Measurements from ENCODE around the gene MPRIP. TPM values are rescaled to one million over a fixed set of nuclear protein-coding genes. Genes with fewer than 3 reads are reported as not detected.

Gene MPRIP
- total RNA-seq, 4 donors from 2014 or later: 122 to 207 (median 145) TPM

DNA sequence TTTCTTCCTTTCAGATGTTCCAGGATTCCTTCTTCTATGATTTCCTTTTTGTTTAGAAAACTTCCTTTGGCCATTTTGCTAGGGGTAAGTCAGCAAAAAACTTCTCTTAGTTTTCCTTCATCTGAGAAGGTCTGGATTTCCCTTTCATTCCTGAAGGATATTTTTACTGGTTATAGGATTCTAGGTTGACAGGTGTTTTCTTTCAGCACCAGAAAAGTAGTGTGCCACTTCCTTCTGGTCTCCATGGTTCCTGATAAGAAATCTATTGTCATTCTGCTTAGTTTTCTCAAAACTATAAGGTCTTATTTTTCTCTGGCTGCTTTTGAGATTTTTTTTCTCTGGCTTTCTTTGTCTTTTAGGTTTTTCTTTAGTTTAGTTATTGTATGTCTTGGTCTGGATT is 27.6 kb downstream of the MPRIP start:
- Histone ChIP-seq H3K27me3 (no peaks in the 10 kb centered on the region), H3K36me3 (peaks cover 7% of the 10 kb centered on the region), H3K4me3 (no peak overlapping the region), H3K9me3 (no peaks in the 10 kb centered on the region), H3K27ac (no peak overlapping the region), H3K4me1 (peaks cover 40% of the 10 kb centered on the region)
- DNase-seq (ENCODE audit: low spot score in 2 of 2): no peak
- no peak for TF ChIP-seq POLR2AphosphoS5 (IDR thresholded peaks at IDR 0.05)
- no peak for TF ChIP-seq POLR2A (IDR thresholded peaks at IDR 0.05)
- TF ChIP-seq EP300 (IDR thresholded peaks at IDR 0.05): no peak
- no peak for TF ChIP-seq CTCF (IDR thresholded peaks at IDR 0.05)

DNA sequence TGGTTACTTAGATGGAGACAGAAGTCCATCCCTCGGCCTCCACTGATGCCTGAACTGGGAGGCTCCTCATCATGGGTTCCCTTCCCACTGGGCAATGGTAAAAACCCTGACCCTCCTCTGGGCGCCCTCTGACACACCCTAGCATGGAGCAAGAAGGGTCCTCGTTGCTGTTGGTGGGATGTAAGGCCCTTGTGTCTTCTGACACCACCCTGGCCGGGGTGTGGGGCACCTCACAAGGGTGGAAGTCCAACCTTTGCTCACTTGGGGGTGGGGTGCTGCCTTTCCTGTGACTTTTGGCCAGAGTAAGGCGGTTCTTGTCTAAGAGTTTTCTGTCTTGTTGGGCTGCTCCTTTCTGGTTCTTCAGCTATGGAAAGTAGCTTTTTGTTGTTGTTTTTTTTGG is 28.7 kb downstream of the MPRIP start:
- 68% methylated on average over 4 of the region's 5 CpGs for WGBS
- H3K27me3 ChIP-seq: no peaks in the 10 kb centered on the region
- no peaks in the 10 kb centered on the region for H3K9me3 ChIP-seq
- peaks cover 7% of the 10 kb centered on the region for H3K36me3 ChIP-seq
- H3K27ac ChIP-seq: no peak overlapping the region
- H3K4me1 ChIP-seq: peaks cover 51% of the 10 kb centered on the region
- H3K4me3 ChIP-seq: no peak overlapping the region
- DNase-seq (ENCODE audit: low spot score in 2 of 2): peak in 1 of 2 donors; percentile 35
- TF ChIP-seq POLR2A (IDR thresholded peaks at IDR 0.05) (no peak), POLR2AphosphoS5 (IDR thresholded peaks at IDR 0.05) (no peak), EP300 (IDR thresholded peaks at IDR 0.05) (no peak), CTCF (IDR thresholded peaks at IDR 0.05) (no peak)

GRCh38 chr17:17071531-17072360 is 29.5 kb downstream of the MPRIP start:
- no peaks in the 10 kb centered on the region for H3K9me3 ChIP-seq
- whole genome bisulfite sequencing: 78% methylated on average over 9 of the region's 14 CpGs
- TF ChIP-seq EP300 (IDR thresholded peaks at IDR 0.05): no peak
- no peak for TF ChIP-seq CTCF (IDR thresholded peaks at IDR 0.05)
- TF ChIP-seq POLR2A (IDR thresholded peaks at IDR 0.05): no peak
- no peak for TF ChIP-seq POLR2AphosphoS5 (IDR thresholded peaks at IDR 0.05)
- no peak overlapping the region for H3K27ac ChIP-seq
- H3K27me3 ChIP-seq: no peaks in the 10 kb centered on the region
- peak in 1 of 2 donors; percentile 48 for DNase-seq (ENCODE audit: low spot score in 2 of 2)
- no peak overlapping the region for H3K4me3 ChIP-seq
- peaks cover 57% of the 10 kb centered on the region for H3K4me1 ChIP-seq
- peaks cover 7% of the 10 kb centered on the region for H3K36me3 ChIP-seq

DNA sequence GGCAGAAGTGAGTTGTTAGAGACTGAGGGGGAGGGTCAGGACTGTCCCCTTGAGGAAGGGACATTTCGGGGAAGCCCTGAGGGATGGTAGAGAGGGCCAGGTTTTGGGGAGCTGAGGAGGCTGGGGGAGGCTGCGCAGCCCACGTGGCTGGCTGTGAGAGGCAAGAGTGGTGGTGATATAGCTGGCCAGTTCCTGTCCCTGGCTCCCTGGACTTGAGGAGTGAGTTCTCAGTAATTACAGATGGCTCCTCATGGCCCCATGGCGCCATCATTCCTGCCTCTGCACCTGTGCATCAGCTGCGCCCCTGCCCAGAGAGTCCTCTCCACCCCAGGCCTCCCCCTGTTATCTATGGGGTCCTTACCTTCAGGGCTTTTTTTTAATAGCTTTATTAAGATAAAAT is 30.3 kb downstream of the MPRIP start:
- peaks cover 59% of the 10 kb centered on the region for H3K4me1 ChIP-seq
- no peaks in the 10 kb centered on the region for H3K27me3 ChIP-seq
- peaks cover 13% of the 10 kb centered on the region for H3K36me3 ChIP-seq
- H3K9me3 ChIP-seq: no peaks in the 10 kb centered on the region
- DNase-seq (ENCODE audit: low spot score in 2 of 2): no peak
- no peak for TF ChIP-seq POLR2AphosphoS5 (IDR thresholded peaks at IDR 0.05)
- TF ChIP-seq CTCF (IDR thresholded peaks at IDR 0.05): no peak
- TF ChIP-seq EP300 (IDR thresholded peaks at IDR 0.05): no peak
- TF ChIP-seq POLR2A (IDR thresholded peaks at IDR 0.05): no peak
- 92% methylated on average over 5 of the region's 5 CpGs for WGBS
- H3K4me3 ChIP-seq: no peak overlapping the region
- H3K27ac ChIP-seq: no peak overlapping the region

DNA sequence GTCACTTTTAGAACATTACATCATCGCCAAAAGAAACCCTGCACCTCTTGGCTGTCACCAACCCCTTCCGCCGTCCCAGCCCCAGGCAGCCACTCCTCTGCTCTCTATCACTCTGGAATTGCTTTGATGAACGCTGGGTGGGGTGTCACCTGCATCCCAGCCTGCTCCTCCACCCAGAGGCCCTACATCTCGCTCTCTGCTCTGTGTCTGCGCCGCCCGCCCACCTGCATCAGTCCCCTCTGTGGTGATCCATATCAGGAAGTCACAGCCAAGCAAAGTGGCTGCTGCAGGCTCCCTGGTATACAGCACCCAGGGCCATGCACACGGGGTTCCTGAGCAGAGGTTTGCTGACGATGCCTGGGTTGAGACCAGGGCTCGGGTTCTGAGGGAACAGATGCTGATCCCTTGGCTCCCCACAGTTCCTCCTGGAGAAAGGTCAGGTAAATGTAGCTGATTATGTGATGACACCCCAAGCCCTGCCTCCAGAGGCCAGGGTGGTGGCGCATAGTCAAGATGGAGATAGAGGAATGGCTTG is 30.8 kb downstream of the MPRIP start:
- Histone ChIP-seq H3K27me3 (no peaks in the 10 kb centered on the region), H3K36me3 (peaks cover 18% of the 10 kb centered on the region), H3K9me3 (no peaks in the 10 kb centered on the region), H3K4me1 (peaks cover 65% of the 10 kb centered on the region), H3K4me3 (no peak overlapping the region), H3K27ac (no peak overlapping the region)
- DNase-seq (ENCODE audit: low spot score in 2 of 2): no peak
- WGBS: 78% methylated on average over 12 of the region's 12 CpGs
- TF ChIP-seq EP300 (IDR thresholded peaks at IDR 0.05): no peak
